SH-SY5Y (cell line): ENCODE data around the gene ALG14.

ENCODE experiments used
- GATA2 ChIP-seq: IDR thresholded peaks from 2 replicates; pipeline ENCODE4 v1.6.1; 2011; ENCODE audit warnings: mild to moderate bottlenecking, low read depth, low read length
- GATA3 ChIP-seq: IDR thresholded peaks from 2 replicates; pipeline ENCODE4 v1.6.1; 2011; ENCODE audit warnings: low read depth, mild to moderate bottlenecking, low read length, moderate library complexity

The ALG14 gene

DNA sequence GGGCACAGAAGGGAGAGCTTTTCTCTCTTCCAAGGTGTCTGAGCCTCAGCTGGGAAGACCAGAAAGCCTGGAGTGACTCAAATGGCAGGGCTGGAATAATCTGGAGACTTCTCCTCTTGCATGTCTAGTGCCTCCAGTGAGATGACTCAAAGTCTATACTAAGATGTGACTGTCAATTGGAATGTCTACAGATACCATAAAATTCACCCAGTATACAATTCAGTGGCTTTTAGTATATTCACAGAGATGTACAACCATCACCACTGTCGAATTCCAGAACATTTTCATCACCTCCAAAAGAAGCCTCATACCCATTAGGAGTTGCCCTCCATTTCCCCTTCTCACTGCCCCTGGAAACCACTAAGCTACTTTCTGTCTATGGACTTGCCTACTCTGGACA lies 97.9 kb downstream of the ALG14 start:
- TF ChIP-seq GATA3, result no peak
- TF ChIP-seq GATA2, result no peak

DNA sequence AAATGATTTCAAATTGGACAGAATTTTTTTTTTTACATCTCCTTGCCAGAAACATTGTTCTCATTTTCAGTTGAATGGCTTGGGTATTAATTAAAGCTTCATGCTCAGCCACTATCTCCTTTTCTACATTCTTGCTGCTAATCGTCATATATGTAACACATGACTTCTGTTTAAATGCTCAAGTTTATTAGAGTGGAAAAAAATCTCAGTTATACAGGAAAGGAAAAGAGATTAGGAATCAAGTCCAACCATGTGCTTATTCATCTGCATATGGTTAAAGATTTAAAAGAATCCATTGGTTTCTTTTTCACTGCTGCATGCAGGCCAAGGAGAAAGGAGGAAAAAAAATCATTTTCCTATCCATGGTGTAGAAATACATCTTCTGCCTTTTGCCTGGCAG lies 98.5 kb downstream of the ALG14 start:
- TF ChIP-seq GATA3 (no peak), GATA2 (no peak)

DNA sequence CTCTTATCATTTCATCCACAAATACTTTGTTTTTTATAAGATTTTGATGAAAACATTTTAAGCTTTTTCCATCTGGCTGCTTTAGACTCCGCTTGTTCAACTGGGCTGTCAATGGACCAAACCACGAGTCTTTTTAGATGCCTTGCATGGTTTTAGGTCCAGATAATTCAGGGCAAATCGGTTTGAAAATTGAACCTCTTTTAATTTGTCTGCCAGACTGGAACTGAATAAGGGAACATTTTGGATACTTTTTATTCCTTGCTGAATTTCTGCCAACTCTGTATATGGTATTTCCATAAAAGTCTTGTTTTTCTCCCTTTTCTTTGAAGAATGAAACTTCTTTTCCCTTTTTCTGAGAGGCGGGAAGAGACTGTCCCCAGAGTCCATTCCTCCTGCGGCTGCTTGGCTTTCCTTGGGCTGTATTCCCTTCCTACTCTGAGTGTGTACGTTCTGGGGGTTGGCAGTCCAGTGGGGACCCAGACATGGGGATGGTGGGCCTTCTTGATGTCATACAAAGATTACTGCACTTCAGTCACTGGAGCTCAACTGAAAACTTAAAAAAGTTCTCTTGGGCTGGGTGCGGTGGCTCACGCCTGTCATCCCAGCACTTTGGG lies 99.3 kb downstream of the ALG14 start:
- TF ChIP-seq GATA2, result no peak

DNA sequence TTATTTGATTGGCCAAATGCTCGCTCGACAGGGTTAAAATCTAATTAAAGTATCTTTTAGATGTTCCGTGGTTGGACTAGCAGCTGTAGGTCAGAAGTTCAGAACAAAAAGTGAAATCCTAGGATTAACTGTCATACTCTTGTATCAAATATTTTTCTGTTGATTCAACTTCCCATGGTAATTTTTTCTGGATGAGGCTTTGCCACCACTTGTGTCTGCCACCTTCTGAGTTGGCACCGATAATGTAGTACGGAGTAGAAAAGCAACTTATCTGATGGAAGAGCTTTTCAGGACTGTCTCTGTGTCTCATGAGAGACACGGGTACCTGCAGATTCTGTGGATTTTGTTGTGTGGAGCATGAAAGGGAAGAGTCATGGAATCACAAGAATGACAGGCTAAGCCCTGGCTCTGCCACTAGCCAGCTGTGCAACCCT lies 101.2 kb downstream of the ALG14 start:
- TF ChIP-seq GATA3 (no peak), GATA2 (no peak)

DNA sequence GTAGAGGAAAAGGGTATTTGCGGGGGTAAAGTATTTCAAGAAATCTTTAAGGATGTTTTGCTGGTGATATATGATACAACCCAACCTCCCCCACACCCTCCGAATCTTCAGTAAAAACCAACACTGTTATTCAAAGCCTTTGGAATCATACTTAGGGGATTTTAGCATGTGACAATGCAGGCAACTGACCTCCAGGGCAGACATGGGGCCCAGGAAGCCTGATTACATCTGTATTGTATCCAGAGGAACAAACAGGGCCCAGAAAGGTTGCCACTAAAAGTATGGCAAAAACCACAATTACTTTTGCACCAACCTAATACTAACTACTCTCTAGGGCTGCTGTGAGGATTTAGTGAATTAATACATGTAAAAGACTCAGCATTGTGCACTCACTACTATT lies 102.0 kb downstream of the ALG14 start:
- no peak for TF ChIP-seq GATA3
- TF ChIP-seq GATA2, result peak; percentile 65

DNA sequence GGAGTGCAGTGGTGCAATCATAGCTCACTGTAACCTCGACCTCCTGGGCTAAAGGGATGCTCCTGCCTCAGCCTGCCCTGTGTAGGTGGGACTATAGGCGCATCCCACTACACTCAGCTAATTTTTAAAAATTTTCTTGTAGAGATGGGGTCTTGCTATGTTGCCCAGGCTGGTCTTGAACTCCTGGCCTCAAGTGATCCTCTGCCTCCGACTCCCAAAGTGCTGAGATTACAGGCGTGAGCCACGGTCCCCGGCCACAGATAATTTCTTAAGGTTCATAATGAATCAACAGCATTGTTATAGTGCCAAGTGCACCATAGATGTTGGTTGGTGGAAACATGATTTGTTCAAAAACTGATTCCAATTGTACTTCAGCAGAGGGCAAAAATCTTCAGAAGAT lies 103.6 kb downstream of the ALG14 start:
- TF ChIP-seq GATA2, result no peak
- no peak for TF ChIP-seq GATA3

DNA sequence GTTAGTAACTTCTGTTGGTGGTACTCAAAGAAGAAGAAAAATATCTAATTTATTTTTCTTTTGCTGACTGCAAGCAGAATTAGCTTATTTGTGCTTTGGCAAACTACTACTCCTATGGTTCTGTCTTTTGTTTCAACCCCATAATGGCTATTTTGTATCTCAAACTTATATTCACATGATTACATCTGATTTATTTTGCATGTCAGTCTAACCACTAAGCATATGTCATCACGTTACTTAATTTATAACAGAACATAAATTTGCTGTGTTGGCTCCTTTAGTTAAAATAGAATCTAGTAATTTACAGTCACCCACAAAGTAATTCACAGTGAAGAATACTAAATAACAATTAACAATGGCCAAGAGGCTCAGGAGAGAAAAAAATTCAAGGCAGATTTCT lies 106.7 kb downstream of the ALG14 start:
- TF ChIP-seq GATA3 (no peak), GATA2 (no peak)

DNA sequence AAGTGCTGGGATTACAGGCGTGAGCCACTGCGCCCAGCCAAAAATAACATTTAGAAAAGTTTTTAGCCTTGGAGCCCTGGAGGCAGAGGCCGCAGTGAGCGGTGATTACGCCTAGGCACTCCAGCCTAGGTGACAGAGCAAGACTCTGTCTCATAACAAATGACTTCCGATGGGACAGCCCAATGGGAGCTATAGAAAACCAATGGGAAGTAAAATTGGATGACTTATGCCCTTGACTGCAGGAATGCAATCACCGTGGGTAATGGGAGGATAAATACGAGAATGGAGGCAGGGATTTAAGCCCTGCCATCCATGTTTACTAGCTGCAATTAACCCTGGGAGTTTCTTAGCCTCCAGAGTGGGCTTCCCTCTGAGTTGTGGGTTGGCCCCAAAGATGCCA lies 108.9 kb downstream of the ALG14 start:
- TF ChIP-seq GATA2 (no peak), GATA3 (no peak)

DNA sequence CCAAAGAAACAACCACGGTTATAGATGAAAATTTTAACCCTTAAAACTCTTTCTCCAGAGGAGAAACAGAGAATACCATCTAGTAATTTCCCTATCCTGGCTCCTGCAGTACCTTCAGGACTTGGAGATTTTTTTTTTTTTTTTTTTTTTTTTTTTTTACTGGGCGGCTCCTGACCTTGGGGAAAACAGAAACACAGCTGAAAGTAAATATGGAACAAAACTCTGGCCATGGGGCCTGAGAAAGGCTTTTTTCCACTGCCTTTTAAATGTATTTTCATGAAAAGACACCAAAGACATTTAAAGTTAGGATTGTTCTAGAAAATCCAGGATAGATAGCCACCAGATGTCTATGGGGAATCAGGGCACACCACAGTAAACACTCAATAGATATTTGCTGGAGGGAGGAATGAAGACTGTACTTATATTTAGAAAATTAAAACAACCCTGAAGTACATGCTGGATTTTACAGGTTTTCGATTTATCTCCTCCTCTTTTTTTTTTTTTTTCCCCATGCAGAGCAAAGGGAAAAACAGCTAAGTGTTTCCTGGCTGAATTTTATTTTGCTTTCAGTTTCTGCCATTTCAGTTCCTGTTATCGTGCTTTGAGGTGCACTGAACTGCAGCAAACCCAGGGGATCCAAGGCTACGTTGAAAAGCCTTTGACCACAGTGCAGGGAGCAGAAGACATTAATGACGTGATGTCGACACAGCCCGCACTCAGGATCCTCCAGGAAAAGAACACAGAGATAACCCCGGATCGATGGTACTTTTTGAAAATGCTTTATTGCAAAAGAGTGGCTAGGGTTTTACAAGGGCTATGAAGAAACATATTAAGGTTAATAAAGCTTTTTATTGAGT lies 110.1 kb downstream of the ALG14 start:
- no peak for TF ChIP-seq GATA3
- TF ChIP-seq GATA2, result no peak

DNA sequence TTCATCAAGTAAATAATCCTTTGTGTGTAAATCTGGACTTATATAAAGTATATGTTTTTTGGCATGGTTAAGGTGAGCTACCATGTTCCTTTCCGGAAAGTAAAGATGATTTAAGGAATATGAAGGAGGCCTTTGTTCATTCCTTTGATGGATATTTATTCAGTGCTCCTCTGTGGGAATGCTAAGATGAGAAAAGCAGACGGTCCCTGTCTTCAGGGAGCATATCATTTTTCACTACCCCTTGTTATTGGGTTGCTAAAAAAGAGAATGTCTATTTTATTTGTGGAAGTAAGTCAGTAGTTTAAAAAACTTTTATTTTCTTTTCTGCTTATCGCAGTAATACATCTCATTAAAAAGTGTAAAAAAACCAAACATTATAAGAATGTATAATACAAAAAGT lies 110.8 kb downstream of the ALG14 start:
- no peak for TF ChIP-seq GATA2
- TF ChIP-seq GATA3, result no peak

DNA sequence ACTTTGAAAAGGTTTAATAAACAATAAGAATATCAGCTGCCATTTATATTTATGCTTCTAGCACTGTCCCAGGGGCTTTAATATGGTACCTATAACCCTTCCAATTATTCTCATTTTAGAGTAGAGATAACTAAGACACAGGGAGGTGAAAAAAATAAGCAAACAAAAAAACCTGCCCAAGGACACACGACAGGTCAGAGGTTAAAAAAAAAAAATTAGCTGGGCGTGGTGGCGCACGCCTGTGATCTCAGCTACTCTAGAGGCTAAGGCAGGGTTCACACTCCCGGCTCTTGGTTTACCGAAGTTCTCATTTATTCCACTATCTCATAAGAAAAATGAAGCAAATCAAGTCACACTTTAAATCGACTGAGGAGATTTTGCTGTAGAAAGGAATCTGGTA lies 111.2 kb downstream of the ALG14 start:
- TF ChIP-seq GATA2 (no peak), GATA3 (no peak)

DNA sequence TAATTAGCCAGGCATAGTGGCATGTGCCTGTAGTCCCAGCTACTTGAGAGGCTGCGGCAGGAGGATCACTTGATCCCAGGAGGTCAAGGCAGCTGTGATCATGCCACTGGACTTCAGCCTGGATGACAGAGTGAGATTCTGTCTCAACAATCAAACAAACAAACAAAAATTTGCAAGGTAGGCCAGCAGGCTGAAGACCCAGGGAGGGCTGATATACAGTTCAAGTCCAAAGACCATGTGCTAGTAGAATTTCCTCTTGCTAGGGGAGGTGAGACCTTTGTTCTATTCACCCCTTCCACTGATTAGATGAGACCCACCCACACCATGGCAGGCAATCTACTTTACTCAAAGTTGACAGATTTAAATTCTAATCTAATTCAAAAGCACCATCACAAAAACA lies 114.7 kb downstream of the ALG14 start:
- TF ChIP-seq GATA2, result no peak
- TF ChIP-seq GATA3, result no peak

DNA sequence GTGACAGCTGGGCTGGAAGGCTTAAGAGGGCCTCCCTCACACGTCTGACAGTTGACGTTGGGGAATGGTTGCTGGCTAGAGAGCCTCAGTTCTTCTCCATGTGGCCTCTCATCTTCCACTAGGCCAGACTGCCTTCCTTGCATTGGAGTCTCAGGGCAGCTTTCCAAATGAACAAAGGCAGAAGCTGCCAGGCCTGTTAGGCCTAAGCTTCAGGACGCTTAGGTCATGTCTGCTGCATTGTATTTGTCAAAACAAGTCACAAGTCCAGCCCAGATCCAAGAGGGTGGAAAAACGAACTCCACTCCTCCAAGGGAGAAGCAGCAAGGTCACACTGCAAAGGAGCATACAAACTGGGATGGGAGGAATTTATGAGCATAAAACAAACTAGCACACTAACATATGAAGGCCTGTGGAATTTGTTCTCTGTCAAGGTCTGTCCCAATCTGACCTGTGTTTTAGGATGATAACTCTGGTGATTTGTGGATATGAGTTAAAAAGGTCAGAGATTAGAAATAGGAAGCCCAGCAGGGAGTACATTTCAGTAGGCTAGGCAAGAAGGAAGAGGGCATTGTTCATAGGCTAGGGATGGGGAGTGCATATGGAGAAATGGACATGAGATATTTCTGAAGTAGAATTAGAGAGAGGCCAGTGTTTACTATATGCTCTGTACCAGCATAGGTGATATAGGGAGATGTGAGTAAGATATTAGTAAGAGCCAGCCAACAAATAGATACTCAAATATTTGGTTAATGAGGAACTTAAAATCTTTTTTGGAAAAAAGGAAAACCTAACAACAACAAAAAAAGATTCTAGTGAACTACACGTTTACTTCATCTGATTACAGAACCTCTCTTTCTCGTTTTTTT lies 116.8 kb downstream of the ALG14 start:
- TF ChIP-seq GATA3, result no peak
- TF ChIP-seq GATA2, result no peak
